Measurements from ENCODE around the gene STK11IP.

STK11IP gene

GRCh38 chr2:219616550-219616949 is 18.9 kb downstream of the STK11IP start:
- no peak for DNase-seq

DNA sequence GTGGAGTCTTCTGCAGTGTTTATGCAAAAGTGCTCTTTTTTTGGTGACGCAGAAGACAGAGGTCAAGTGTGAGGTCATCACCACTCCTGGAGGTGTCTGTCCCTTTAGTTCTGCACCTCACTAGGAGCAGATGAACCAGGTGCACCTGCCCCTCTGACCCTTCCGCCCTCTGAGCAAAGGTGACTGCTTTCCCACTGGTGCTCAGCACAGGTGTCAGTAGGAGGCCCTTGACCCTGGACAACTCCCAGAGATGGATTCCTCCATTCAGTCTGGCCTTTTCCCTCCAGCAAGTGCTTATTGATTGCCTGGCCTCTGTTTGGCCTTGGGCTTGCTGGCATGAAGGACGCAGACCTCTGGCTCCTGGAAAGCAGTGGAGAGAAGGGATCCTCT is 21.1 kb downstream of the STK11IP start:
- no peak for DNase-seq

GRCh38 chr2:219619235-219619634 is 21.6 kb downstream of the STK11IP start:
- DNase-seq, result no peak

GRCh38 chr2:219620546-219620945 is 22.9 kb downstream of the STK11IP start:
- DNase-seq, result no peak

DNA sequence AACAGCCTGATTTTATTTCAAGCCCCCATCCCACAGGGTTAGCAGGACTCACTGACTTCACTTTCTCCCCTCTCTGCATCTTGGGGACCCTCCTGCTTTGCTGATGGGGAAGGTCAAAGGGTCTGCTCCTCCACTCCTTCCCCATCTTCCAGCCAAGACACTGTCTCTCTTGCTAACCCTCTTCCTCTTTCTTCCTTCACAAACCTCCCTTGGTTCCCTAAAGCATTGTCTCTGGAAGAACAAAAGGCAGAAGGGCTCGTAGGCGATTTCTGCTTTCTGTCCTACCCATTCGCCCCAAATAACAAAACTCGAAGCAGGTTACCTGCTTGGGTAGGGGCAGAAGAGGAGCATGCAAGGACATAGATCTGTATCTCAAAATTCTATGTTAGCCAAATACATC is 24.3 kb downstream of the STK11IP start:
- no peak for DNase-seq

GRCh38 chr2:219622472-219622871 is 24.8 kb downstream of the STK11IP start:
- no peak for DNase-seq

DNA sequence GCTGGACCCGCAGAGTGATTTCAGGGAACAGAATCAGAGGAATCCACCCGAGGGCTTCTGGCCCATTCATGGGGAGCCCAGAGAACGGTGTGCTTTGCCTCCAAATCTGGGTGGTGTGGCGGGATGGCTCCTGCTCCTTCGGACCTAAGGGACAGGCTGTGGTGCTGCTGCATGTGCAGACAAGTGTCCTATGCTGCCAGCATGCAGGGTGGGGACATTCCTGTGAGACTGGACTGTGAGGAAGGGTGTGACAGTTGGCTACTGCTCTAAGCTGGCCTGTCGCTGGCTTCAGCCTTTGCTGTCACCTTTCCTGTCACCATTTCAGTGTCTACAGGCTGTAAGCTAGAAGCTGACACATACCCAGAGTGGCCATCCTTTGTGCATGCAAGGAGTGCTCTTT is 26.9 kb downstream of the STK11IP start:
- no peak for DNase-seq

GRCh38 chr2:219625179-219625578 is 27.5 kb downstream of the STK11IP start:
- no peak for DNase-seq

DNA sequence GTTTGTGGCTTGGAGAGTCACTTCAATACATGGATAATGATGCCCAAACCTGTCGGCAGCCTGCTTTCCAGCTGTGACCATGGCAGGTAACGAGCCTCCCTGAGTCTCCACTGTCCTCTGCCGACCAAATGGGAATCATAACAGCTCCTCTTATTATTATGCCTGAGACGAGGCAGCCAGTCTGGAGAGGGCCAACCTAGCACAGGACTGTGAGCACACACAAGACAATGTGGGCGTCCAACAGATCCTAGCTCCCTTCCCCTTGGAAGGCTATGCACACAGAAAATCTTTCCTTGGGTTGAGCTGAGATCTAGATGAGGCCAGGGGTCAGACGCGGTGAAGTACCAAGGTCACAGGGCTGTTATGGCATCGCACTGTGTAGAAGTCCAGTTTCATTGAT is 28.9 kb downstream of the STK11IP start:
- DNase-seq, result no peak

DNA sequence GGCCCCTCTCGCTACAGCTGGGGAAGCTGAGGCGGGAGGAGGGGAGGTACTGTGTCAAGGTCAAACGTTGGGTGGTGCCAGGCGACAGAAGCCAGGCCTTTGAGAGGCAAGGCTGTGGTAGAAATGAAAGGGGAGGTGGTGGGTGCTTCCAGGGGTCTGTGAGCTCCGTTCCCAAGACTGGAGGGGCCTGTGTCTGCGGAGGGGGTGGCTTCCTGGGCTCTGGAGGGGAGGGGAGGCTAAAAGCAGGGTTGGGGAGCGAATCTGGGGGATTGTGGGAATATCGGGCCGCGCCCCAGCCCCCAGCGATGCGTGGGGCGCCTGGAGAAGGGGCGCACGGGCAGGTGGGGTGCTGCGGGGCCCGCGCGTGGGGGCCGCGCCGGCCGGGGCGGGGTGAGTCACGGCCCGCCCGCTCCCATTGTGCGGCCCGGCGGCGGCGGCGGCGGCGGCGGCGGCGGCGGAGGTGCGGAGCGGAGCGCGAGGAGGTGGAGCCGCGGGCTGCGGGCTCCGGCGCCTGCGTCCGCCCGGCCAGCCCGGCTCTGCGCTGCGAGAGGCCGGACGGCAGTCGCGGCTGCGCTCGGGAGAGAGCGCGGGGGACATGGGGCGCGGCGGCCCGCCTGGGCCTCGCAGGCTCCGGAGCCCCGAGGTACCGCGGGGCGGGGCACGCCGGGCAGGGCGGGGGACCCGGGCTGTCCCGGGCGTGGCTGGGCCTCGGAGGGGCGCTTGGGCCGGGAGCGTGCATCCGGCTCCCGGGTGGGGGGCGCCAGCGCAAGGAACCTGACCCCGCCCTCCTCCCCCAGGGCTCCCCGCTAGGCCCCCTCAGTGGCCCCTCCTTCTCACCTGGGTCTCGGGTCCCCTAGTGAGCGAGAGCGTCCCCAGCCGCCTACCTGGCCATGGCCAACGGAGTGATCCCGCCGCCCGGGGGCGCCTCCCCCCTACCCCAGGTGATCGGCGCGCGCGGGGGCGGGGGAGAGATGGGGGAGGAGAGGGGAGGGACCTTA is 29.7 kb downstream of the STK11IP start, which contains the start of gene SLC4A3:
TSS of gene SLC4A3 (plus strand) at position 528 of the 998 bp plus-strand sequence. CDS start at position 891, 363 bp downstream.
- DNase-seq, result peak; percentile 49 to 58

- DNase-seq, result no peak
These were observed 30.8 kb downstream of the STK11IP start for GRCh38 chr2:219628235-219628985.

- DNase-seq, result no peak
These were observed 31.6 kb downstream of the STK11IP start for GRCh38 chr2:219628986-219629901.

GRCh38 chr2:219629976-219630695 is 32.5 kb downstream of the STK11IP start:
- DNase-seq, result no peak

DNA sequence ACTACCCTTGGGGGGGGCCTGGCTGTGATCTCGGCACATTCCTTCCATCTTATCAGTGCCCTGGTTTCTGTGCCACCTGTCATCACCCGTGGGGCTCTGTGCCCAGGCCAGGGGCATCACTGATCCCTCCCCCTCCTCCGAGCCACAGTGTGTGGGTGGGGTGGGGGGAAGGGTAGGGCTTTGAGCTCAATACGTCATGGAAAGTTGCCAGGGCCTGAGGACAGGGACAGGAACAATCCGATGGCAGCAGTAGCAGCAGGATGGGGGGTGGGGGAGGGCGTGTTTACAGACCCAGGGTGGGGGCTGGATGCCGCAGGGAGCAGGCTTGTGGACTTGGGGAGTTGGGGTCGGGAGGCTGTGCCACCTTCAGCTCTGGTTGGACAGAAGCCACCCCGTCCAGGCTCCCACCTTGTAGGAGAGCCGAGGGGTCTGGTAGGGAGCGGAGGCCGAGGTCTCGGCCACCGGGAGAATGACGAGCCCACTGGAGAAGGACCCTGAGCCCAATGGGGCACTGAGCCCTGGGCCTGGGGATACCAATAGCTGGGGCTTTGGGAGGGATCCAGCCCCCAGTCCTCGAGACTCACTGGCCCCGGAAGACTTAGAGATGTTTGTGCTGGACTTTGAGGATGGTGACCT is 33.2 kb downstream of the STK11IP start:
- DNase-seq, result no peak

- no peak for DNase-seq
These were observed 33.8 kb downstream of the STK11IP start for GRCh38 chr2:219631406-219631891.

- DNase-seq, result no peak
These were observed 34.5 kb downstream of the STK11IP start for GRCh38 chr2:219631904-219632759.

GRCh38 chr2:219632760-219633105 is 35.1 kb downstream of the STK11IP start:
- no peak for DNase-seq

- DNase-seq, result no peak
These were observed 35.8 kb downstream of the STK11IP start for GRCh38 chr2:219633276-219634065.

DNA sequence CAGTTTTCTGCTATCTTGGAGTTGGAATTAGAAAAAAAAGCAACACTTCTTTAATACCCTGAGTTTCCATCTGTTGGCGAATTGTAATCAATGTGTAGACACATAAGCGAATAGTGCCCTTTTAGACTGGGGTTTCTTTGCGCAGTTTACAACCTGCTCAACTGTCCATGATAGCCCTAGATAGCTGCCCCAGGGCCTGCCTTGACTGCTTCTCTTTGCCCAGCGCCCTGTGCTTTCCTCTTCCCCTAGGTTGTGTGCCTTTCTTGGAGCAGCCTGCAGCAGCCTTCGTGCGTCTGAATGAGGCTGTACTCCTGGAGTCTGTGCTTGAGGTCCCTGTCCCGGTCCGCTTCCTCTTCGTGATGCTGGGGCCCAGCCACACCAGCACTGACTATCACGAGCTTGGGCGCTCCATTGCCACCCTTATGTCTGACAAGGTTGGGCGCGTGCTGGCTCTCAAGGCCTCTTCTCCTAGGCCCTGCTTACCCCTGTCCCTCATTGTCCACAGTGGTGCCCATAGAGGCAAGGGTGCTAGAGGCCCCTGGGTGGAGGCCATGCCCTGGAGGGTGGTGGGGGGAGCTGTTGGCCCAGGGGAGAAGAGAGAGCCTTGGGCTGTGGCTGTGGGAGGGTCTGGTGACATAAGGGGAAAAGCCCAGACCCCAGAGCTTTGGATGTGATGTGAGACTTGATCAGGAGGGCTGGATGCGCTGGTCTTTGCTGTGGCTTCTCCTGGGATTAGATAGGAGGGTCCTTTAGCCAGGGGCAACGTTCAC is 36.7 kb downstream of the STK11IP start:
- no peak for DNase-seq
